Activated naive CD4-positive, alpha-beta T cell treated with anti-CD3 and anti-CD28 coated beads for 36 hours (primary cell): ENCODE data around the gene GEN1. TPM values are rescaled to one million over a fixed set of nuclear protein-coding genes. Genes with fewer than 3 reads are reported as not detected.

Source experiments
- CTCF ChIA-PET: fragments of 350-600 bp; sonication (Branson Sonifier 250); formaldehyde crosslinking; loops from one replicate; lab custom pipeline; 2021; ENCODE audit warnings: antibody characterized with exemption; lab: Charles Lee
- DNase-seq: peaks from one replicate; pipeline ENCODE4 v3.0.0-alpha.2; 2020
- H3K27ac Mint-ChIP-seq: one replicate; pipeline ENCODE4 v1.8.0; 2021; ENCODE audit warnings: mild to moderate bottlenecking, mixed read lengths
- H3K27me3 Mint-ChIP-seq: one replicate; pipeline ENCODE4 v1.8.0; 2021; ENCODE audit warnings: low read depth, mixed read lengths
- H3K36me3 Mint-ChIP-seq: one replicate; pipeline ENCODE4 v1.8.0; 2021; ENCODE audit warnings: low read depth, mixed read lengths
- H3K4me1 Mint-ChIP-seq: one replicate; pipeline ENCODE4 v1.8.0; 2021; ENCODE audit warnings: low read depth, mixed read lengths
- H3K4me3 Mint-ChIP-seq: one replicate; pipeline ENCODE4 v1.8.0; 2021; ENCODE audit warnings: mild to moderate bottlenecking, moderate library complexity, mixed read lengths
- H3K9me3 Mint-ChIP-seq: one replicate; pipeline ENCODE4 v1.8.0; 2021; ENCODE audit warnings: mixed read lengths
- intact Hi-C: fragments of 100-400 bp; cut with micrococcal nuclease; formaldehyde crosslinking; loops from one replicate; pipeline ENCODE4 v1.15.1; 2023
- total RNA-seq, 2 experiments: library from RNA; stranded (reverse); gene quantifications; one replicate each; pipeline ENCODE4 v1.2.3, GENCODE V29; 2021

The GEN1 gene
- total RNA-seq, 2 experiments from 2014 or later, result 13.4 to 15.5 TPM

GRCh38 chr2:17729880-17730279 lies 24.1 kb upstream of the GEN1 start:
- H3K36me3 Mint-ChIP-seq, result peaks cover 24% of the 10 kb centered on the region
- H3K9me3 Mint-ChIP-seq, result no peaks in the 10 kb centered on the region
- no peak overlapping the region for H3K27ac Mint-ChIP-seq
- H3K27me3 Mint-ChIP-seq, result no peaks in the 10 kb centered on the region
- no peaks in the 10 kb centered on the region for H3K4me1 Mint-ChIP-seq
- no peak for DNase-seq
- CTCF ChIA-PET, result interaction anchor here (1.7 kb wide), 1 partner anchor 10 kb away, joined by 6 read pairs; no protein-coding TSS in a partner anchor
- no peak overlapping the region for H3K4me3 Mint-ChIP-seq
- intact Hi-C loops, result no loop called here

- Mint-ChIP-seq H3K4me3 (no peak overlapping the region), H3K36me3 (peaks cover 38% of the 10 kb centered on the region), H3K27ac (no peak overlapping the region), H3K27me3 (no peaks in the 10 kb centered on the region), H3K9me3 (no peaks in the 10 kb centered on the region), H3K4me1 (no peaks in the 10 kb centered on the region)
- intact Hi-C loops, result no loop called here
- CTCF ChIA-PET, result interaction anchor here (1.1 to 2.4 kb wide), 2 partner anchors 13 to 14 kb away, joined by 5 read pairs; no protein-coding TSS in a partner anchor
- no peak for DNase-seq
These were observed 20.3 kb upstream of the GEN1 start for GRCh38 chr2:17733599-17733998.

DNA sequence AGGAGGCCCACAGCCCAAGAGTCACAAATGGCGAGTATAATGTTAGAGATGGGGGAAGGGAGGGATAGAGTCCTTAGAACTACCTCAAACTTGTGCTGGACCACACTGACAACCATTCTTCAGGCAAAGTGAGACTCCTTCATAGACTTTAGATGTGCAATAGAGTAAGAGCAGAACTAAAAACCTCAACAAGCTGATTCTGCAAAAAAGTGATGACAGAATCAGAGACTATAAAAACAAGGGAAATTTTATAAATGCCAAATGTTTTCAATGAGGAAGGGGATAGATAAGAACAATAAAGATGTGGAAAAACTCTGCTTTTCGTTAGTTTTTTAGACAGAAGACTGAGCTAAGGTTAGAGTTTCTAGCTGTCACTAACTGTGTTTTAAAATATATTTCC lies 18.1 kb upstream of the GEN1 start:
- H3K27me3 Mint-ChIP-seq, result no peaks in the 10 kb centered on the region
- CTCF ChIA-PET, result no interaction called here
- no peaks in the 10 kb centered on the region for H3K9me3 Mint-ChIP-seq
- H3K36me3 Mint-ChIP-seq, result peaks cover 43% of the 10 kb centered on the region
- H3K27ac Mint-ChIP-seq, result no peak overlapping the region
- intact Hi-C loops, result no loop called here
- H3K4me3 Mint-ChIP-seq, result no peak overlapping the region
- DNase-seq, result no peak
- no peaks in the 10 kb centered on the region for H3K4me1 Mint-ChIP-seq

DNA sequence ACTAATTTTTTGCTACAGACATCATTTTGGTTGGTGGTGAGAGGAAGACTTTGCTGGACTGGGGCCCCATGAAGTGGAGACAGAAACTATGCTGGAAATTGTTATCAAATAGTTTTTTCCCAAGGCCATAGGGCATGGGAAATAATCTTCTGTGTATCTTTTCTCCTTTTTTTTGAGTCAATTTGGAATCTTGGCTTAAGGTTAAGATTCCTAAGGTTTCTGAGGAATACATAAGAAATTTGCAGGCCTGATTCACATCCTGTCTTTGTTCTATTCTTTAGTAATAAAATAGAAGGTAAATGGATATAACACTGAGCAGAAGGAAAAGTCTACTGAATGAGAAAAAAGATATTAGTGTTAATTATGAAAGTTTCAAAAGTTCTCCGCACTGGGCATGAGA lies 16.9 kb upstream of the GEN1 start:
- intact Hi-C loops, result no loop called here
- Mint-ChIP-seq H3K36me3 (peaks cover 38% of the 10 kb centered on the region), H3K27ac (no peak overlapping the region), H3K4me3 (no peak overlapping the region), H3K4me1 (no peaks in the 10 kb centered on the region), H3K9me3 (no peaks in the 10 kb centered on the region), H3K27me3 (no peaks in the 10 kb centered on the region)
- CTCF ChIA-PET, result no interaction called here
- no peak for DNase-seq

GRCh38 chr2:17740203-17740602 lies 13.7 kb upstream of the GEN1 start:
- intact Hi-C loops, result no loop called here
- no peaks in the 10 kb centered on the region for H3K27me3 Mint-ChIP-seq
- DNase-seq, result no peak
- CTCF ChIA-PET, result no interaction called here
- H3K36me3 Mint-ChIP-seq, result peaks cover 39% of the 10 kb centered on the region
- H3K27ac Mint-ChIP-seq, result no peak overlapping the region
- H3K4me1 Mint-ChIP-seq, result no peaks in the 10 kb centered on the region
- H3K4me3 Mint-ChIP-seq, result no peak overlapping the region
- no peaks in the 10 kb centered on the region for H3K9me3 Mint-ChIP-seq

GRCh38 chr2:17747684-17748452 lies 6.1 kb upstream of the GEN1 start:
- H3K4me3 Mint-ChIP-seq, result no peak overlapping the region
- H3K9me3 Mint-ChIP-seq, result no peaks in the 10 kb centered on the region
- H3K27me3 Mint-ChIP-seq, result no peaks in the 10 kb centered on the region
- CTCF ChIA-PET, result no interaction called here
- peaks cover 9% of the 10 kb centered on the region for H3K36me3 Mint-ChIP-seq
- no peak overlapping the region for H3K27ac Mint-ChIP-seq
- H3K4me1 Mint-ChIP-seq, result peaks cover 22% of the 10 kb centered on the region
- intact Hi-C loops, result no loop called here
- DNase-seq, result no peak

GRCh38 chr2:17748745-17749144 lies 5.2 kb upstream of the GEN1 start:
- Mint-ChIP-seq H3K4me3 (no peak overlapping the region), H3K36me3 (peaks cover 9% of the 10 kb centered on the region), H3K27ac (no peak overlapping the region), H3K9me3 (no peaks in the 10 kb centered on the region), H3K27me3 (no peaks in the 10 kb centered on the region), H3K4me1 (peaks cover 23% of the 10 kb centered on the region)
- intact Hi-C loops, result no loop called here
- DNase-seq, result no peak
- CTCF ChIA-PET, result no interaction called here

DNA sequence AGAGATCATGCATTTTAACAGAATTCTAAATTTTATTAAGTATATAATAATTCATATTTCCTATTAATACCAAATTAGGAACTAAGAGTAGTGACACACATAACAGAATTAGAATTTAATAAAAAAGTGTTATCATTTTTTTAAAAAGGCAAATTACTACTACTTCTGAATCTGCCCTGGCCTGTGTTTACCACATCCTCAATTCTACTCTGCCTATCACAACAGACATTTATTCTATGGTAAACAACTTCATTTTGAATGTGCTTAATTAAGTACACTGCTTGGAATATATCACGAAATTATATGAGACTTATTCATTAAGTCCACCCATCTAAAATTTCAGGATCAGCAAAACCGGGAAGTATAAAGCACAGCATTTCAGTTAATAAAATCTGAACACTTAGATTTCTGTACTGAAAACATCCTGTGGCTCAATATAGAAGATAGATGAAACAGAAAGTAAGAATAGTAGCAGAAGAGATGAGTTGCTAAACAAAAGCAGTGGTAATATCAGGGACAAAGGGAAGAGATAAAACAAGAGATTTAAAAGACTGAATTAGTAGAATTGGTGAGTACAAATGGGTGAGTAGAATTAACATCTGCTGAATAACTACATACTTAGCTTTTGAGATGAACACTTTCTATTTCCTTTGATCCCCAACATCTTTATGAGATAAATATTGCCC lies 4.0 kb upstream of the GEN1 start:
- H3K4me1 Mint-ChIP-seq, result peaks cover 26% of the 10 kb centered on the region
- peaks cover 5% of the 10 kb centered on the region for H3K36me3 Mint-ChIP-seq
- CTCF ChIA-PET, result no interaction called here
- H3K27ac Mint-ChIP-seq, result no peak overlapping the region
- no peak overlapping the region for H3K4me3 Mint-ChIP-seq
- H3K9me3 Mint-ChIP-seq, result no peaks in the 10 kb centered on the region
- DNase-seq, result no peak
- intact Hi-C loops, result loop anchor here (5.0 to 10.0 kb wide), 3 partner anchors 812 to 1595 kb away; partner anchors contain the start of gene RDH14
- H3K27me3 Mint-ChIP-seq, result no peaks in the 10 kb centered on the region

- intact Hi-C loops, result loop anchor here (5.0 to 10.0 kb wide), 3 partner anchors 810 to 1593 kb away; partner anchors contain the start of gene RDH14
- CTCF ChIA-PET, result no interaction called here
- Mint-ChIP-seq H3K4me3 (peak overlapping the region; percentile 85), H3K36me3 (peaks cover 5% of the 10 kb centered on the region), H3K4me1 (peaks cover 30% of the 10 kb centered on the region), H3K27ac (no peak overlapping the region), H3K9me3 (no peaks in the 10 kb centered on the region), H3K27me3 (no peaks in the 10 kb centered on the region)
- DNase-seq, result no peak
These were observed 1.7 kb upstream of the GEN1 start for GRCh38 chr2:17752246-17752645.

DNA sequence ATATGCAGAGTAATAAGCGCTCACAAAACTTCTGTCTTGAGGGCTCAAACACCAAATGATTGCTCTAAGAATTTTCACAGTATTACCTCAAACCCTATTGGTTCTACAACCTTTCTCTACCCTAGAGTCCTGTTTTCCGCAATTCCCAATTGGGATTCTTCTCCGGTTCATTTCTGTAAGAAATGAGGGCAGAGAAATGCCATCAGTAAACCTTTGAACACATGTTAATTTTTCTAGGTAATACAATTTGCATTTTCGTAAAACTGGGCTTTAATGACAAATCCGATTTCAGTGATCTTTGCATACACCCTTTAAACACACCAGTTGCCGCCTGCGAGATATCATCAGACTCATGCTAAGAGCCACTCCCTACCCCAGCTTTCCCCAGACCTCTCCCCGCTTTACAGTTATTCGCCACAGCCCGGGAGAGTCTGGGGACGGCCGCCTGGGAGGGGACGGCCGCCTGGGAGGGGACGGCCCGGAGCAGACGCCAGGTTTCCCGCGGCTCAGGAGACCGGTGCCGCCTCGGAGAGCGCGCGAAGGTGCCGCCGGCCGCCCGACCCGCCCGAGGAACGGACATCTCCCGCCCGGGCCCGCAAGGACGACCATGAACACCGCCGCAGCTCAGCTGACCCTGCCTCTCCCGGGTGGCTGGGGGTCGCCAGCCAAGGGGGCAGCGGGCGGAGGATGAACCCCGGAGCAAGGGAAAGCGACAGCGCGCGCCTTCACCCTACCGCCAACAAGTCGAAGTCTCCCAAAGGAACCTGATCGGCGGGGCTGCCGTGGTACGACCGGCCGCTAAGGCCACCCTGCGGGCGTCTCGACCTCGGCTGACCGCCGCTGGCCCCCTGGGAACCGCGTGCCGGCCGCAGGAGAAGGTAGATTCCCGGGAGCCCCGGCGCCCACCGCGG lies 791 bp upstream of the GEN1 start:
- H3K27ac Mint-ChIP-seq, result peak overlapping the region; percentile 96
- H3K27me3 Mint-ChIP-seq, result no peaks in the 10 kb centered on the region
- CTCF ChIA-PET, result interaction anchor here (1.2 kb wide), 1 partner anchor 106 kb away, joined by 3 read pairs; no protein-coding TSS in a partner anchor
- H3K4me3 Mint-ChIP-seq, result peak overlapping the region; percentile 85
- intact Hi-C loops, result loop anchor here (1.0 to 10.0 kb wide), 4 partner anchors 34 to 1592 kb away; partner anchors contain the start of gene RDH14
- DNase-seq, result peak; percentile 47
- H3K36me3 Mint-ChIP-seq, result peaks cover 5% of the 10 kb centered on the region
- H3K9me3 Mint-ChIP-seq, result no peaks in the 10 kb centered on the region
- H3K4me1 Mint-ChIP-seq, result peaks cover 31% of the 10 kb centered on the region

- CTCF ChIA-PET, result no interaction called here
- no peak for DNase-seq
- H3K36me3 Mint-ChIP-seq, result peaks cover 5% of the 10 kb centered on the region
- no peaks in the 10 kb centered on the region for H3K9me3 Mint-ChIP-seq
- H3K27ac Mint-ChIP-seq, result peak overlapping the region; percentile 96
- H3K4me3 Mint-ChIP-seq, result peak overlapping the region; percentile 85
- H3K4me1 Mint-ChIP-seq, result peaks cover 29% of the 10 kb centered on the region
- intact Hi-C loops, result loop anchor here (1.0 to 10.0 kb wide), 4 partner anchors 109 to 1590 kb away; partner anchors contain the start of gene RDH14
- no peaks in the 10 kb centered on the region for H3K27me3 Mint-ChIP-seq
These were observed 961 bp downstream of the GEN1 start for GRCh38 chr2:17754773-17755425.
